ENCODE results near the gene ZNF777. TPM values are rescaled to one million over a fixed set of nuclear protein-coding genes. Genes with fewer than 3 reads are reported as not detected.
"Not testable (repeated sequence)": the region's sequence is repeated elsewhere in the genome, so short reads cannot be mapped to it uniquely, and the experiment has no call there.

Gene ZNF777
- polyA plus RNA-seq, 1 donor: 8.9 TPM

GRCh38 chr7:149455175-149455950 lies 5.5 kb downstream of the ZNF777 start:
- no peak for DNase-seq (ENCODE audit: low read depth)

GRCh38 chr7:149454750-149455149 lies 6.1 kb downstream of the ZNF777 start:
- no peak for DNase-seq (ENCODE audit: low read depth)

GRCh38 chr7:149454006-149454405 lies 6.9 kb downstream of the ZNF777 start:
- no peak for DNase-seq (ENCODE audit: low read depth)

- no peak for DNase-seq (ENCODE audit: low read depth)
Observed at GRCh38 chr7:149450821-149451220, 10.0 kb downstream of the ZNF777 start.

GRCh38 chr7:149449897-149450296 lies 11.0 kb downstream of the ZNF777 start:
- no peak for DNase-seq (ENCODE audit: low read depth)

GRCh38 chr7:149448961-149449360 lies 11.9 kb downstream of the ZNF777 start:
- DNase-seq (ENCODE audit: low read depth): no peak

- DNase-seq (ENCODE audit: low read depth): not testable (repeated sequence)
Observed at GRCh38 chr7:149446026-149446425, 14.8 kb downstream of the ZNF777 start.

GRCh38 chr7:149444287-149444686 lies 16.6 kb downstream of the ZNF777 start:
- no peak for DNase-seq (ENCODE audit: low read depth)

GRCh38 chr7:149443523-149443922 lies 17.3 kb downstream of the ZNF777 start:
- DNase-seq (ENCODE audit: low read depth): no peak

- no peak for DNase-seq (ENCODE audit: low read depth)
Observed at GRCh38 chr7:149442924-149443323, 17.9 kb downstream of the ZNF777 start.

- DNase-seq (ENCODE audit: low read depth): no peak
Observed at GRCh38 chr7:149440222-149440621, 20.6 kb downstream of the ZNF777 start.

- DNase-seq (ENCODE audit: low read depth): no peak
Observed at GRCh38 chr7:149436358-149436757, 24.5 kb downstream of the ZNF777 start.

GRCh38 chr7:149433124-149433523 lies 27.7 kb downstream of the ZNF777 start:
- DNase-seq (ENCODE audit: low read depth): no peak

- no peak for DNase-seq (ENCODE audit: low read depth)
Observed at GRCh38 chr7:149432121-149432691, 28.7 kb downstream of the ZNF777 start.

- DNase-seq (ENCODE audit: low read depth): no peak
Observed at GRCh38 chr7:149431486-149432120, 29.3 kb downstream of the ZNF777 start.

- no peak for DNase-seq (ENCODE audit: low read depth)
Observed at GRCh38 chr7:149430192-149430591, 30.7 kb downstream of the ZNF777 start.

GRCh38 chr7:149427893-149428292 lies 33.0 kb downstream of the ZNF777 start:
- no peak for DNase-seq (ENCODE audit: low read depth)

- DNase-seq (ENCODE audit: low read depth): no peak
Observed at GRCh38 chr7:149427096-149427680, 33.7 kb downstream of the ZNF777 start.

GRCh38 chr7:149423449-149424110 lies 37.3 kb downstream of the ZNF777 start:
- DNase-seq (ENCODE audit: low read depth): no peak

GRCh38 chr7:149422914-149423301 lies 38.0 kb downstream of the ZNF777 start:
- no peak for DNase-seq (ENCODE audit: low read depth)

GRCh38 chr7:149422162-149422913 lies 38.5 kb downstream of the ZNF777 start:
- DNase-seq (ENCODE audit: low read depth): peak; percentile 24
